ENCODE results near the gene ZNF358.

ZNF358 gene

DNA sequence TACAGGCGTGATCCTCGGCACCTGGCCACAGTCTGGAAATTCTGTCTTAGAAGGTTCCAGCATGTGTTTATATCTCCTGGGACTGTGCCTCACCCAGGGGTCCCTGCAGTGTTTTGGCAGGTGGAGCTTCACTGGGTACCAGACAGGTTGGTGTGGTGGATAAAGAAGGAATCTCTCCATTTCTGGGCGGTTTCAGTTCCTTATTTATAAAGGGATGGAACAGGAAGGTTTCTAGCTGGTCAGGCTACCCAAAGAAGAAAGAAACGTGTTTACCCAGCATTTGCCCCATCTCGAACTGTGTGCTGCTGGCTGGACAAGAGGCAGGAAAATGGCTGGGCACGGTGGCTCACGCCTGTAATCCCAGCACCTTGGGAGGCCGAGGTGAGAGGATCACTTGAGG lies 29.4 kb downstream of the ZNF358 start:
- TF ChIP-seq, protein P1, sequence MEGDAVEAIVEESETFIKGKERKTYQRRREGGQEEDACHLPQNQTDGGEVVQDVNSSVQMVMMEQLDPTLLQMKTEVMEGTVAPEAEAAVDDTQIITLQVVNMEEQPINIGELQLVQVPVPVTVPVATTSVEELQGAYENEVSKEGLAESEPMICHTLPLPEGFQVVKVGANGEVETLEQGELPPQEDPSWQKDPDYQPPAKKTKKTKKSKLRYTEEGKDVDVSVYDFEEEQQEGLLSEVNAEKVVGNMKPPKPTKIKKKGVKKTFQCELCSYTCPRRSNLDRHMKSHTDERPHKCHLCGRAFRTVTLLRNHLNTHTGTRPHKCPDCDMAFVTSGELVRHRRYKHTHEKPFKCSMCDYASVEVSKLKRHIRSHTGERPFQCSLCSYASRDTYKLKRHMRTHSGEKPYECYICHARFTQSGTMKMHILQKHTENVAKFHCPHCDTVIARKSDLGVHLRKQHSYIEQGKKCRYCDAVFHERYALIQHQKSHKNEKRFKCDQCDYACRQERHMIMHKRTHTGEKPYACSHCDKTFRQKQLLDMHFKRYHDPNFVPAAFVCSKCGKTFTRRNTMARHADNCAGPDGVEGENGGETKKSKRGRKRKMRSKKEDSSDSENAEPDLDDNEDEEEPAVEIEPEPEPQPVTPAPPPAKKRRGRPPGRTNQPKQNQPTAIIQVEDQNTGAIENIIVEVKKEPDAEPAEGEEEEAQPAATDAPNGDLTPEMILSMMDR (conservative IDR thresholded peaks at IDR 0.05; ENCODE audit: low read depth, low read length) = no peak
- H3K4me3 ChIP-seq (ENCODE audit: low read length) = no peak overlapping the region
- no peak for DNase-seq (ENCODE audit: low read depth)

- TF ChIP-seq, protein P1 (conservative IDR thresholded peaks at IDR 0.05; ENCODE audit: low read depth, low read length) = no peak
- DNase-seq (ENCODE audit: low read depth) = no peak
- H3K4me3 ChIP-seq (ENCODE audit: low read length) = no peak overlapping the region
Observed at GRCh38 chr19:7545904-7546303, 30.0 kb downstream of the ZNF358 start.

- no peak for DNase-seq (ENCODE audit: low read depth)
- TF ChIP-seq, protein P1 (conservative IDR thresholded peaks at IDR 0.05; ENCODE audit: low read depth, low read length) = no peak
- no peak overlapping the region for H3K4me3 ChIP-seq (ENCODE audit: low read length)
Observed at GRCh38 chr19:7547159-7547558, 31.3 kb downstream of the ZNF358 start.

DNA sequence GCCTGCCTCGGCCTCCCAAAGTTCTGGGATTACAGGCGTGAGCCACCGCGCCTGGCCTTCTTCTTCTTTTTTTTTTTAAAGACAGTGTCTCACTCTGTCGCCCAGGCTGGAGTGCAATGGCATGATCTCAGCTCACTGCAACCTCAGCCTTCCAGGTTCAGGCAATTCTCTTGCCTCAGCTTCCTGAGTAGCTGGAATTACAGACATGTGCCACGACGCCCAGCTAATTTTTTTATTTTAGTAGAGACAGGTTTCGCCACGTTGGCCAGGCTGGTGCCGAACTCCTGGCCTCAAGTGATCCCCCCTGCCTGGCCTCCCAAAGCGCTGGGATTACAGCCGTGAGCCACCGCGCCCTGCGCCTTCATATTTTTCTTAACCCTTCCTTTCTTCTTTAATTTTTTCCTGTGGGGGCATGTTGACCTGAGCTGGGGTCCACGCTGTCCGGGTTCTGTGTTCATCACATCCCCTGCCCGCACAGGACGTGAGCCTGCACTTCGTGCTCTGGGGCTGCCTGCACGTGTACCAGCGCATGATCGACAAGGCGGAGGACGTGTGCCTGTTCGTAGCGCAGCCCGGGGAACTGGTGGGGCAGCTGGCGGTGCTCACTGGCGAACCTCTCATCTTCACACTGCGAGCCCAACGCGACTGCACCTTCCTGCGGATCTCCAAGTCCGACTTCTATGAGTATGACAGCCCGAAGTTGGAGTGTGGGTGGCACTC lies 33.7 kb downstream of the ZNF358 start:
- DNase-seq (ENCODE audit: low read depth) = no peak
- H3K4me3 ChIP-seq (ENCODE audit: low read length) = no peak overlapping the region
- TF ChIP-seq, protein P1 (conservative IDR thresholded peaks at IDR 0.05; ENCODE audit: low read depth, low read length) = no peak

- no peak for DNase-seq (ENCODE audit: low read depth)
- H3K4me3 ChIP-seq (ENCODE audit: low read length) = no peak overlapping the region
- TF ChIP-seq, protein P1 (conservative IDR thresholded peaks at IDR 0.05; ENCODE audit: low read depth, low read length) = no peak
Observed at GRCh38 chr19:7550169-7550770, 34.4 kb downstream of the ZNF358 start.

DNA sequence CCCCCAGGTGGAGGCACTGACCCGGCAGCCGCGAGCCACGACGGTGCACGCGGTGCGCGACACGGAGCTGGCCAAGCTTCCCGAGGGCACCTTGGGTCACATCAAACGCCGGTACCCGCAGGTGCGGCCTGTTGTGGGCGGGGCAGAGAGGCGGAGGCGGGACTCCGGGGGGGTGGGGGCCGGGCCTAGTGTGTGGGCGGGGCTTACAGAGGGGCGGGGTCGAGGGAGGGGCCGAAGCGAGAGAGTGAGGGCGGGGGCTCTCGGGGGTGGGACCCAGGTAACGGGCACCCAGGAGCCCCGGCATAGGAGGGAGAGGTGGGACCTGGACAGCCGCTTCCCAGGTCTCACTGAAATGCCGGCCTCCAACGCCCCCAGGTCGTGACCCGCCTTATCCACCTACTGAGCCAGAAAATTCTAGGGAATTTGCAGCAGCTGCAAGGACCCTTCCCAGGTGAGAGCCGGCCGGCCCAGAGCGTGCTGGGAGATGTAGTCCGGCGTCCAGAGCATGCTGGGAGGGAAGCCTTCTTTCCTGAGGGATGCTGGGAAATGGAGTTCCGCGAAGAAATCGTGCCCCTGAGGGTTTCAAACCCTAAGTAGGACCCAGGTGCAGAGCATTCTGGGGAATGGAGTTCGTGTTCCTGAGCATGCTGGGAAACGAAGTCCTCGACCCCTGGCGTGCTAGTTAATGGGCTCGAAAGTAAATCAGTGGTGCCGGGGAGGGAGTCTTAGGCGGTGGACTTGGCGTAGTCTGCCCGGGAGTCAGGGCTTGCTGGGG lies 35.3 kb downstream of the ZNF358 start:
- H3K4me3 ChIP-seq (ENCODE audit: low read length) = peak overlapping the region; percentile 28
- TF ChIP-seq, protein P1 (conservative IDR thresholded peaks at IDR 0.05; ENCODE audit: low read depth, low read length) = no peak
- DNase-seq (ENCODE audit: low read depth) = peak; percentile 23

Data from retinal pigment epithelial cell (primary cell).